ENCODE results near the gene SCD5.

The SCD5 gene

DNA sequence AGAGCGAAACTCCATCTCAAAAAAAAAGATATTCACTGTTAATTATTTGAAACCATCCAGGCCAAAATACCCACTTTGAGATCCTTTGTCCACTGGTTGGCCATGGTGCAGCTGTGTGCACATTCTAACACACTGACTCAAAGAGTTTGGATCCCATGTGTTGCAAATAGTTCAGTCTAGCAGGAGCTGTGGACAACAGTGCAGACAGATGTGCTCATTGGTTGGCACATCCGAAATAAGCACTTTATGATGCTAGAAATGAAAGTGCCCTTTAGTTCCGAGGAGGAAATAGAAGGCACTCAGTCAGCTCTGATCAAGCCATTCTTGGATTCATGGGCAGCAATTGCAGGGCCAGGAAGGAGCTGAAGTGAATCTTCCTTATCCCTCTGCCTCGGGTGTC is 173.8 kb downstream of the SCD5 start:
- DNase-seq = no peak

DNA sequence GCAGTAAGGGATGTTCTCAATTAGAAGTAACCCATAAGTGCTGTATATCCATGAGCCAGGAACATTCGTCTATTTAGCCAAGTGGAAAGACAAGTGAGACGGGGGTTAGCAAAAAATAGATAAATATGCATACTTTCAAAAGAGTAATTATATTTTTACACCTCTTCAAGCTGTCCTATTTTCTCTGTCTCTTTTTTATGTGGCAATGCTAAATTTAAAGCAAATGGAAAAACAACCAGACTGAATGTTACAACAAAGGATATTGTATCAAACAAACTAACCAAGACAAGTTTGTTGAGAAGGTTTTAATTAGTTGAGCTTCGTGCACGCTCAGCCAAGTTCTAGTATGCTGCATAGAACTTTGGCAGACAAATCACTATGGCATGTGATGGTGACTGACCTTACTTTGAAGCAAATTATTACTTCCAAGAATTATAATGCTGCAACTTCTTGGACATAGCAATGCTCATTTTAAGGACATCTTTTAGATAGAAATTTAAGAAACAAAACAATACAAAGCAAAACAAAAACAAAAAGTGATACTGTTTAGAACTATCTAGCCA is 175.4 kb downstream of the SCD5 start:
- no peak for DNase-seq

DNA sequence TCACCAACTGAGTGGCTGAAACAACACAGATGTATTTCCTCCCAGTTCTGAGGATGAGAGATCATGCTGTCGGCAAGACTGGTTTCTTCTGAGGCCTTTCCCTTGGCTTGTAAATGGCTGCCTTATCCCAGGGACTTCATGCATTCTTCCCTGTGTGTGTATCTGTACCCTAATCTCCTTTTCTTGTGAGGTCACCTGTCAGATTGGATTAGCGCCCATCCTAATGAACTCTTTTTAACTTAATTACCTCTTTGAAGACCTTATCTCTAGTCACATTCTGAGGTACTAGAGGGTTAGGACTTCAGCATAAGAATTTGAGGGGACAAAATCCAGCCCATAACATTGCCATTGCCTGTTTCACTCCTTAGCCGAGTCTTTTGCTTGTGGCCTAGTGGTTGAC is 177.3 kb downstream of the SCD5 start:
- no peak for DNase-seq

DNA sequence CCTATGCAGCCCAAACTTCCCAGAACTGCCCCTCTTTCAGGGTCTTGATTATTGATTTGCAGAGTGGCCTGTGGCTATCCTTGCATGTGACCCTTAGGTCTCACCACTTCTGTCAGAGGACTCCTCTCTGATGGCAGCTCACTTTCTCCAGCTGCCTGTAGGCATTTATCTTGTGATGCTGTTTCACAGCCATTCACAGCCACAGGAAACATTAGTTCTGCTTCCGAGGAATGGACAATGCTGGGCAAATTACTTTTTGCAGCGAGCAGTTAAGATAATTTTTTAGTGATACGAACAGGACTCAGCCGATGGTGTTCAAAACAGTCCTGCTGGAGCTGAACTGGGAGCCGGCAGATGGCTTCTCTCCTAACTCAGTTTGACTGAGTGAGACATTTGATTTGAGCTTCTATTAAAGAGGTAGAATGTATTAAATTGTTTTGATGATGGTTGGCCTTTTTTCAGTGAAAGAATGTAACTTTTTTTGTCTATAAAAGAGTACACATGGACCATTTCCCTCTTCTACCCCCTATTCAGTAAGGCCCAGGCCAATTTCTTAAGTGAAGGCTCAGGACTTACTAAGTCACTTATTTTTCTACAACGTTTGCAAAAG is 178.4 kb downstream of the SCD5 start:
- no peak for DNase-seq

DNA sequence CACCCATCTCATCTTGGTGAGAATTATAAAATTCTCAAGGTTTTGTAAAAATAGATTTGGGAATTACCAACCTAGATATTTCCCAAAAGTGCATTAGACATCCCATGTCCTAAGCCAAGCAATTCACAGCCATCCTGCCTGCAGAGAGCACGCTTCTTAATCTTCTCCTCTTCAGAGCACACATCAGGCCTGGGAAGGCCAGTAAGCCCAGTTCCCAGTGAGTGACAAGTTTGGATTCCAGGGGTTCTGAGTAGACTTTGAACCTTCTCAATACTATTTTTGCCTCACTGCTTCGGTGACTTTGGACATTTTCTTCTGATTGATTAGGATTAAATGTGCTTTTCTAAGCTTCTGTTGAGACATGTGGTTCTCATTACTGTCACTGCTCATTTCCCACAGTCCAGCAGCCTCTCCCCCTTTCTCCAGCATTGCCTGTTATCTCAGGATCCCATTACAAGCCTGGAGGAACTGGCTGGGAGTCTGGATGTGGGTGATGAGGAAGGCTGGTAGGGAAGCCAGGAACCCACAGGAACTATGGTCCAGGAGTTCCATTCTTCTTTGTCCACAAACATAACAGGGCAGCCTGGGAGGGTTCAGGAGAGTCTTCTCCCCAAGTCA is 180.4 kb downstream of the SCD5 start:
- no peak for DNase-seq

DNA sequence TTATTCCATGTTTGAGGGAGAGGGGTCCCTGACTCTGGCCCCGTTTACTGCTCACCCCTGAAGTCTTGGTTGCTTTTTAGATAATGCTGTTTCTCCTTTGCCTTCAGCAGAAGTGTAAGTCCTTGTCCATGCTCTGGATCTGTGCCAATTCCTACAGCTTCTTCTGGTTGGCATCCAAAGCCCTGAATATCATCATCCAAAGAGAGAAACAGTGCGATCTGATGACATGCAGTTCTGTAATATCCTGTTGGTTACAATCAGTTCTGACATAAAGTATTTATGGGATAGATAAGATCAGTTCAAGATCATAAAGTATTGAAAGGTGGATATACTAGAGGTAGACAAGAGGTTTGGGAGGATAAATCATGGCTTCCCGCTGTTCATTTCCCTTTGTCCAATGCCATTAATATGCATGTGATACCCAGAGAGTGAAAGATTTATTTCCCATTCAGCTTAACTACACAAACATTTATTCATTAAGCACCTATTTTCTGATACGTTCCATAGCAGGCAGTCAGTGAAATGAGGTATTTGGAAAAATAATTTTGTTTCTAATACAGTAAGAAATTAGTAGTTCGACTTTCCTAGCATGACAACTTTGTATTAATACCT is 183.7 kb downstream of the SCD5 start:
- DNase-seq = no peak

DNA sequence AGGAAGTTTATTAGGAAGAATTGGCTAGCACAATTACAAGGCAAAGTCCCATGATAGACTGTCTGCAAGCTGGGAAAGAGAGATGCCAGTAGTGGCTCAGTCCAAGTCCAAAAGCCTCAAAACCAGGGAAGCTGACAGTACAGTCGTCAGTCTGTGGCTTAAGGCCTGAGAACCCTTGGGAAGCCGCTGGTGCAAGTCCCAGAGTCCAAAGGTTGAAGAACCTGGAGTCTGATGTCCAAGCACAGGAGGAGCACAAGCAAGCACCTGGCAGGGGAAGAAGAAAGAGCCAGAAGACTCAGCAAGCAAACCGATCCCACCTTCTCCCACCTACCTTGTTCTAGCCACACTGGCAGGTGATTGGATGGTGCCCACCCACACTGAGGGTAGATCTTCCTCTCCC is 185.5 kb downstream of the SCD5 start:
- DNase-seq = no peak

DNA sequence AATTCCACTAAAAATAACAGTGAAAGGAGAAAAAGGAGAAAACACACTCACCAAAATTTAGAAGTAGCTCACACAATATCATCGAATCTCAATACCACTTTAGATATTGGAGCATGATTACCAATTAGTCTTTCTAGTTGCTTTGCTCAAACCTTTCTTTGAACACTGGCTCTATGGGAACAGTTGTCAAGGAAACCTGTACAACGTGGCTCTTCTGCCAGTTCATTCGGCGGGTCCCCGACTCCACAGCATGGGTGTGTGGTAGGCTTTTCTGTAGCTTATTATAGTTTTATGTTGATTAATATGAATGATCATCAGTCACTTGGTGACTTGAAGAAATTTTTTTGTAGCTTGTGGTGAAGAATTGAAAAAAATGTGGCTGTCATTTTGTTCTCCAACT is 186.6 kb downstream of the SCD5 start:
- DNase-seq = no peak

DNA sequence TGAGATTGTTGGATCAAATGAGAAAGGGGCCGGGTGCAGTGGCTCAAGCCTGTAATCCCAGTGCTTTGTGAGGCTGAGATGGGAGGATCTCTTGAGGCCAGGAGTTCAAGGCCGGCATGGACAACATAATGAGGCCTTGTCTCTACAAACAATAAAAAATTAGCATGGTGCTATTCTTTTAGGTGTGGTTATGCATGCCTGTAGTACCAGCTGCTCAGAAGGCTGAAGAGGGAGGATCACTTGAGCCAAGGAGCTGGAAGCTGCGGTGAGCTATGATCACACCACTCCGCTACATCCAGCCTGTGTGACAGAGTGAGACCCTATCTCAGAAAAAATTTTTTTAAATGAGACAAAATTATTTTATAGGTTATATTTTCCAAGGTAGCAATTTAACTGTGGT is 187.1 kb downstream of the SCD5 start:
- no peak for DNase-seq

DNA sequence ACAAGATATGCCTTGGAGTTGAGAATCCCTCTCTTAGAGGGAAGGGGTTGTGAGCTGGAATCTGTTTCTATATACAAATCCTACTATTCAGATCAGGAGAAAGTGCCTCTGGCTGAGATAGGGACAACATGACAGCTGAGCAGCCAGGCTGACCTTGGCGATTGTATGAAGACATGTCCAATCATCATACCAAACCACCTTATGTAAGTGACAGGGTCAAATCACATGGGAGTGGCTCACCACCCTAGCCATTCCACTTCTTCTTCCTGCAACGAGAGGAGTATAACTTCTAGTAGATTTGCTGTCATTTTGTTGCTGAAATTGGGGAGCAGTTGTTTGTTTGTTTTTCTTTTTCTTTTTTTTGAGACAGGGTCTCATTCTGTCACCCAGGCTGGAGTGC is 188.6 kb downstream of the SCD5 start:
- no peak for DNase-seq

DNA sequence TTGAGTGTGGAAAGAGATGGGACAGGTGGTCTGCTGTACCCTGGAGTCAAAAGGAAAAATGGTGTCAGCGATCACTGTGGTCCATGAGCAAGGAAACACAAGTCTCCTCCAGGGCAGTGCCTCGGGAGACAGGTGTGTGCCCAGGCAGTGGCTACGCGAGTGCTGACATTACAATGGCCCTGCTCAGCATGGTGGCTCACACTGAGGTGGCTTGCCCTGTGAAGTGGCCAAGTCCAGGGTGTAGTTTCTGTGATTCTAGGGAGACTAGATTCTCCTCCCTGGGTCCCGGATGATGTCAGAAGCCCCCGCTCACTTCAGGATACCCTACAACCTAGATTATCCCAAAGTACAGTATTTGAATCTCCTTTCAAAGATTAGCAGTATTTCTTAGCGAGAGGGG is 192.0 kb downstream of the SCD5 start:
- DNase-seq = no peak

DNA sequence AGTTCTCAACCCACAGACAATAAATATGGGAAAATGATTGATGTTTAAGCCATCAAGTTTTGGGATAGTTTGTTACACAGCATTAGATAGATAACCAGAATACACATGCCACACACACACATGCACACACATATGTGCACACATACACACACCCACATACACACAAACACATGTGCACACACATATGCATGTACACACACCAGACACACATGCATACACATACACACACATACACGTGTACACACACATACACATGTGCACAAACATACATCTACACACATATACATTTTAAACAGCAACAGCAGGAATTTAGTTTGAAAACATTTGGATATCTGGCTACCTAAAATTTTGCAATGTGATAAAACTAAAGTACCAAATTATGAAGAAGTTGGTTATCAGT is 194.1 kb downstream of the SCD5 start:
- DNase-seq = no peak

DNA sequence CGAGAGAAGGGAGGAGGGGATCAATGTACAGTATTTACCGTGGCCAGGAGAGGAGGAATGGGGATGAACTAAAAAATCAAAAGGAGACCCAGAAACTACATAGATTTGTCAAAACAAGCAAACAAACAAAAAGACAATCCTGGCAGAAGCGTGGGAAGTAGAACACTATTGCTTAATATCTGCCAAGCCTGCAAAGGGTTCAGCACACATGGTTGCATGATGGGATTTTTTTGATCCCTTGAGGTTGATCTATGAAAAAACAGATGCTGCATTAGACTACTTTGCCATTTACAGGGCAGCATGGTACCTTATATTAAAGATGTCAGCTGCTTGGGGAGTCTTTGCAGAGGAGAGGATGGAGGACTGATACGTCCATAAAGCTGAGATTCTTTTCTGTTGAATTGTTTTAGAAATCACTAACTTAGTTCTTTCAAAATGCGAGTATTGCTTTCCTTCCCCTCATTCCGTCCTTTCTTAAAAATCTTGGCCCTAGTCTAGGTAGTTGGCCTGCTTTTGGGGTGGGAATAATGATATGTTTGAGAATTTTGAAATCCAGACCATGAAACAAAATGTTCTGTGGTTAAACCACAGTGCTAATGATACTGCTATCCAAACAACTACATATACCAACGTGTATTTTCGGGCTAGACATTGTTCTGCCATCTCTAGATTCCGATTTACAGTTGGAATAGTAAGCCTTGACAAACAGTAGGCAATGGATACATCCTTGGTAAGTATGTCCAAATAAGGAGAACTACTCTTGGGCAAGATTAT is 197.2 kb downstream of the SCD5 start:
- no peak for DNase-seq

DNA sequence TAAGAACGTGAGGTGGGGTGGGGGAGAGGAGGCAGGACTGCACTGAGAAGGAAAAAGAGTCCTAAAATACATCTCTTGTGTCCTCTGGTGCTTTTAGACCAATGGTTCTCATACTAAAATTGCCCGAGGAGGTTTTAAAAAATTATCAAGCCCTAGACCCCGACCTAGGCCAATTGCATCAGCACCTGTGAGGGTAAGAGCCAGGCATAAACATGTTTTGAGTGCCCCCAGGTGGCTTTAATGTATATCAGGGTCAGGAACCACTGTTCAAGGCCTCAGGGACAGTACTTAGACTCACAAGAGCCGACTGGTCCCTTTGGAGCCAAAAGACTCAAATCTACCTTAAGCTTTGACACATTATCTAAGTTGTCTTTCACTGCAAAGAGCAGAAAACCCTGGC is 199.3 kb downstream of the SCD5 start:
- DNase-seq = no peak

DNA sequence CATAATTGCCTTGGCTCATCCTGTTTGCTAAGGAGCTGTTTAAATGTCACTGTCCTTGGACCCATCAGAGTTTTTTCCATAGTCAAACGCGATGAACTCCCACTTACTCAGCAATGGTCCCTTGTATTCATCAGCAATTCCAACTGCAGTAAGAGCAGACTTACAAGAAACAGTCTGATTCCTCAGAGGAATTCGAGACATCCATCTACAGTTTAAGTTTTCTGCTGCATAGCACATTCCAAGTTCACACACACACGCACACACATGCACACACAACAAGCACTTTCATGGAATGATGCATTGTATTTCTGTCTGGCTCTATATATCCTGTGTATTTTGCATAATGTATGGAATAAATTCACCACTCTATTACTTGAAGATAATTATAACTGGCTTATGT is 204.1 kb downstream of the SCD5 start:
- no peak for DNase-seq

DNA sequence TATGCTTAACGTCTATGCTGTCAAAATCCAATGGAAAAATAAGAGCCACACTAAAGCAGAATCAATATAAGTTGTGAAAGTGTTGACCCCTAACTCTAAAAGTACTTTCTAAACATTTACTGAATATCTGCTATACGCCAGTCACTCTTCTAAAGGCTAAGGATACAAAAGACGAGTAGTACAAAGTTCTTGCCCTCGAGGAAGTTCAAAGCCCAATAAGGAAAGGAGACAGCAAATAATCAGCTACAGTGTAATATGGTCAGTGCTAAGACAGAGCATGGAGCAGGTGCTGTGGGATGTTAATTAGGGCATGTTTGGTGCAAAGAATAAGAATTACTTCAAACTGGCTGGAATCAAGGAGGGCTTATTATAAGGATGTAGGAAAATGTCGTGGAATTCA is 205.2 kb downstream of the SCD5 start:
- no peak for DNase-seq

DNA sequence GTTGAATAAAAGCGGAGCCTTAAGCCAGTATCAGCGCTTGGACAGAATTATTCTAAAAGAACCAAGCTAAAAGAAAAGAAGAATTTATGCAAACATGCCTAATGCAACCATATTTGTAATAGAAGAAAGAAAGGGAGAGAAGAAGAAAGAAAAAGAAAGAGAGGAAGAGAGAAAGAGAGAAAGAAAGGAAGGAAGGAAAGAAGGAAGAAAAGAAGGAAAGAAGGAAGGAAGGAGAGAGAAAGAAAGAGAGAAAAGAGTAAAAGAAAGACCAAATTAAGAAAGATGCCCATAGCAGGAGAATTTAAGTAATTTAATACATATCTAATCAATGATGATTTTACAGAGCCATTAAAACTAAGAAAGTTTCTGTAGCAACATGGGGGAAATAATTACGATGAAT is 206.0 kb downstream of the SCD5 start:
- no peak for DNase-seq

DNA sequence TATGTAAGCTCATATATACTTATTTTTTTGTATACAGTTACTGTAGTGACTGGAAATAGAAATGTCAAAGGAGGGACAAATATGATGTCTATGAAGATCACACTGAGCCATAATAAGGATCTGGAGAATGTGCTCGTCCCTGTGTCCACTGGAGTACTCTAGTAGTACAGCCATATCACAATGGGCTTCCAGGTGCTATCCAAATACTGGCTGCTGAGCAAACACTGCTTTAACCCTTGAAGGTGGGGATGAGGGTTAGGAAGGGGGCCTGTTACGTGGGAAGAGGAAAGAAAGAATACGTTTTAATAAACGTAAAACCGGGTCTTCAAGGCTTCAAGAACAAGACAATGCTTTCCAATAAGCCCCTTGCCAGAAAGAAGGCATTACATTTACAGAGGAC is 207.0 kb downstream of the SCD5 start:
- DNase-seq = no peak

DNA sequence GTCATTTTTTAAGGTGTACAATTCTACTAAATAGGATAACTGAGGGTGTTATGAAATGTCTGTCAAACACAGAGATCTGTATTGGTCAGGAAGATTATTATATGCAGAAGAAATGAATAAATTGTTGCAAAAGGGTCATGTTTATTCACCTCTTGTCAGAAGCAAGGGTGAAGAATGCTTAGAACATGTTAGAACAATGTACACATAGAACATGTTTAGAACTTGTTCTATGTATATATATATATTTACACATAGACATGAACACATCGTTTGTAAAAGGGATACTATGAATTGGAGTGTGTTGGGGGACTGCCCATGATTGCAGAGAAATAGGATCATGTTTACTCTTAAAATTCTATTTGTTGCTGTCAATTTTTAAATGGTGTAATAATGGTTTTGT is 208.8 kb downstream of the SCD5 start:
- DNase-seq = no peak

DNA sequence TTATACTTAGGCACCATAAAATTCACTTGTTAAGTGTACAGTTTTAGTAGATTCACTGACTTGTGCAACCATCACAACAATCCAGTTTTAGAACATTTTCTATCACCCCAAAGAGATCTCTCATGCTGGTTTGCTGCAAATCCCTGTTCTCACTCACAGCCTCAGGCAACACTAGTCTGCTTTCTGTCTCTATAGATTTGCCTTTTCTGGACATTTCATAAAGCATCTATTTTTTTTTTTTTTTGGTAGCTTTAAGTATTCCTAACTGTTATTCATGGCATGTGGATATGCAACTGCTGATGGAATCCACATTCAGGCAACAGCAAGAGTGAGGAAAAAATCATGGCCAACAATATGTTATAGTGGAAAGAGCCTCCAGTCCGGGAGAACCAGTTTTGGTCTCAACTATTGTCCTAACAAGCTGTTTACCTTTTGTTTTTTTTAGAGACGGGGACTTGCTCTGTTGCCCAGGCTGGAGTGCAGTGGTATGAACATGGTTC is 209.8 kb downstream of the SCD5 start:
- DNase-seq = no peak

DNA sequence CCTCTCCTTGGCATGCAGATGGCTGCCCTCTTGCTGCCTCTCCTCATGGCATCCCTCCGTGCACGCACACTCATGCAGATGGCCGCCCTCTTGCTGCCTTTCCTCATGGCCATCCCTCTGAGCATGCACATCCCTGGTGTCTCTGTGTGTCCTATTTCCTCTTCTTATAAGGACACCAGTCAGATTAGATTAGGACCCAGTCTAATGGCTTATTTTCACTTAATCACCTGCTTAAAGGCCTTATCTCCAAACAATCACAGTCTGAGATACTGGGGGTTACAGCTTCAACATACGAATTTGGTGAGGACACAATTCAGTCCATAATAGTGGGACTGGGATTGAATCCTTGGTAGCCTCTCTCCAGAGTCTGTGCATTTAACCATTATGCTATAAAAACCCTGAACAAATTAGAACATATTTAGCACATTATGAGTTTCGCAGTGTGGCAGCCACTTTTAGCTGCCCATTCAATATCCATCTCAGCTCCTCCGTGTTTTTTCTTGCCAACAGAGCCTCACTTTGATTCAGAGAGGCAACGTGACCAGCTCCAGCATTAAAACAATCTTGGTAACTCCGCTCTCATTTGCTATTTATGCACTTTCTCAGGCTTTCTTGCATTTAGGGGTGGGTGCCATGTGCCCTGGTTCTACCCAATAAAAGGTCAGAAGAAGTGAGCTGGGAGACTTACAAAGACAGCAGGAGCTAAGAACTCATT is 210.6 kb downstream of the SCD5 start:
- no peak for DNase-seq

DNA sequence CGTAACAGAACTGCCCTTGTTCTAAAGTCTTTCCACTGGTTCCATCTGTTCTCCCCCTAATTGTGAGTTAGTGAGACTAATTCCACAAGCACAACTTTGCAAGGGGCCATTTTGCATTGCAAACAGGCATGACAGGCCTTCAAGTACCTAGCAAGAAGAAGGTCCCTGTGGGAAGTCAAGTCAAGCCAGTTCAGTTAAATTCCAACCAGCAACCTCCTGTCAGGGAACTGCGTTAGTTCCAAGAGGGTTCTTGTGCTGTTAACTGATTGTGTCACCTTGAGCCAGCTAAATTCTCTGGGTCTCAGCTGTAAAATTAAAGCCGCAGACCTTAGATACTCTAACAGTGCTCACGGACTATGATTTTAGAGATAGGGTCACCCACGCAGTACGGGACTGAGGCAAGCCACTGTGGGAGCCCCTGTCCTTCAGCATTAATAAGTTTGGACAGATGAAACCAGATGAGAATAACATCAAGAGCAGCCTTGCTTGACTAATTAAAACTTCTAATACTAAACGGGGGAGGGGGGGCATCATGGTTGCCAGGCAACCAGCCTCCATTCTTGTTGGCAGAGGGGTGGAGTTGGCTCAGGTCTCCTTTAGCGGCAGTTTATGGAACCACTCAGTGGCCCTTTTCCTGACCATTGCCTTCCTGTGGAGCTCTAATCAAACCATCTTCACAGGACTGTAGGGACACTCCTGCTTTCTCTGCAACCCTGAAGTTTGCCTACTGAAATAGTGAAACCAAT is 212.7 kb downstream of the SCD5 start:
- no peak for DNase-seq

Measured in right forelimb (tissue), 1 donor.